HL-60/S4 treated with retinoic acid at 250 ng/mL for 4 days and 3 days (cell line): ENCODE data around the gene NSUN5.
"Not testable (repeated sequence)": the region's sequence is repeated elsewhere in the genome, so short reads cannot be mapped to it uniquely, and the experiment has no call there.

Source experiments
- in situ Hi-C: fragments of 300-500 bp; cut with MboI; formaldehyde crosslinking; loops from 2 replicates; pipeline ENCODE4 v1.7.0; 2022; ENCODE audit warnings: low sequenced_read_pairs

NSUN5 gene

GRCh38 chr7:73327449-73327848 lies 18.8 kb upstream of the NSUN5 start:
- in situ Hi-C loops, result not testable (repeated sequence)

- in situ Hi-C loops, result not testable (repeated sequence)
Measured at GRCh38 chr7:73325424-73325823, 16.8 kb upstream of the NSUN5 start.

- in situ Hi-C loops, result not testable (repeated sequence)
Measured at GRCh38 chr7:73324081-73324845, 15.6 kb upstream of the NSUN5 start.

- in situ Hi-C loops, result not testable (repeated sequence)
Measured at GRCh38 chr7:73323434-73324080, 14.9 kb upstream of the NSUN5 start.

GRCh38 chr7:73320009-73320408 lies 11.4 kb upstream of the NSUN5 start:
- in situ Hi-C loops, result not testable (repeated sequence)

- in situ Hi-C loops, result not testable (repeated sequence)
Measured at GRCh38 chr7:73319541-73319940, 10.9 kb upstream of the NSUN5 start.

GRCh38 chr7:73318656-73319204 lies 10.1 kb upstream of the NSUN5 start:
- in situ Hi-C loops, result not testable (repeated sequence)

- in situ Hi-C loops, result no loop called here
Measured at GRCh38 chr7:73316521-73316920, 7.9 kb upstream of the NSUN5 start.

- in situ Hi-C loops, result no loop called here
Measured at GRCh38 chr7:73314271-73314670, 5.6 kb upstream of the NSUN5 start.

GRCh38 chr7:73313521-73313906 lies 4.9 kb upstream of the NSUN5 start:
- in situ Hi-C loops, result no loop called here

GRCh38 chr7:73312831-73313520 lies 4.3 kb upstream of the NSUN5 start:
- in situ Hi-C loops, result no loop called here

GRCh38 chr7:73311421-73311820 lies 2.8 kb upstream of the NSUN5 start:
- in situ Hi-C loops, result not testable (repeated sequence)

GRCh38 chr7:73308074-73308664 lies 457 bp downstream of the NSUN5 start:
- in situ Hi-C loops, result no loop called here

GRCh38 chr7:73307436-73307835 lies 1.2 kb downstream of the NSUN5 start:
- in situ Hi-C loops, result no loop called here

GRCh38 chr7:73304612-73305387 lies 3.8 kb downstream of the NSUN5 start:
- in situ Hi-C loops, result not testable (repeated sequence)

- in situ Hi-C loops, result no loop called here
Measured at GRCh38 chr7:73304071-73304470, 4.6 kb downstream of the NSUN5 start.

- in situ Hi-C loops, result no loop called here
Measured at GRCh38 chr7:73303546-73303945, 5.1 kb downstream of the NSUN5 start.

- in situ Hi-C loops, result not testable (repeated sequence)
Measured at GRCh38 chr7:73302846-73303245, 5.8 kb downstream of the NSUN5 start.

GRCh38 chr7:73301108-73301507 lies 7.5 kb downstream of the NSUN5 start:
- in situ Hi-C loops, result not testable (repeated sequence)

GRCh38 chr7:73299812-73300211 lies 8.8 kb downstream of the NSUN5 start:
- in situ Hi-C loops, result not testable (repeated sequence)
